Measurements from ENCODE around the gene SPECC1L.
A peak's percentile ranks its signal among the peaks of the same experiment; 100 is the strongest.
"Not testable (repeated sequence)": the region's sequence is repeated elsewhere in the genome, so short reads cannot be mapped to it uniquely, and the experiment has no call there.

Gene SPECC1L

DNA sequence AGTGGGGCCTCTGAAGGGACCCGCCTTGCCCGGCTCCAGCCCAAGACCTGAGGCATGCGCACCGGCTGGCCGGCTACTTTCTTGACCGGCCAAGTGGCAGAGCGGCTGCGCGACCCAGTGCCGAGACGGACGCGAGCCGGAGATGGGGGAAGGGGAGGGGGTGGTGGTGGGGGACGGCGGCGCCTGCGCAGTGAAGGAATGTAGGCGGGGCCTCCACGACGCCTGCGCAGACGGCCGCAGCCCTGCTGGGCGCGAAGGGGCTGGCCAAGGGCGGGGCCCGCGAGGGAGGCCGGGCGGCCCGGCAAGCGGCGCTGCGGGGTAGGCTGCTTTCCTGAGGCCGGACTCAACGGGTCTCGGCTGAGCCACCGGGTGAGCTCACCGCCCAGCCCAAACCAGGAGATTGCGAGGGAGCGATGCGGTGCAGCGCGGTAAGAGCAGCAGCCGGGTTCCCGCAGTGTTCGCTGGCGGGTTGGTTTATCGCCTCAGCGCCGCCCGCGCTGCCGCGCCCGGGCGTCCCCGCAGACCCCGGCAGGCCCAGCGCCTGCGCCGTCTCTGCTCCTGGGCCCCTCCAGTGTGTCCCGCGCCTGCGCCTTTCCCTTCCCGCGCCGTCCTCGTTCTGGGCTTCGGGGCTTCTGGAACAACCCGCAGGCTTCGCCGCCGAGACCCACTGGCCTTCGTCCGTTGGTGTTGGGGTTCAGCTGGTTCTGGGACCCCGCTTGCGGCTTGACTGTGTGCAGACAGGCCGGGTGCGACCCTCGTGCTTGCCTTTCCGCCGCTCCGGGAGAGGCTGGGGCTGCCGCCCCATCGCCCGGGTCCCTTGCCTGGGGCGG lies at the start of gene SPECC1L:
Gene SPECC1L (plus strand): TSS at position 276 of the 830 bp plus-strand sequence. CDS start 31,401 bp downstream, outside the sequence.
- peak; percentile 62 for DNase-seq

GRCh38 chr22:24224468-24224867 lies 46.2 kb upstream of the SPECC1L start:
- DNase-seq, result no peak

DNA sequence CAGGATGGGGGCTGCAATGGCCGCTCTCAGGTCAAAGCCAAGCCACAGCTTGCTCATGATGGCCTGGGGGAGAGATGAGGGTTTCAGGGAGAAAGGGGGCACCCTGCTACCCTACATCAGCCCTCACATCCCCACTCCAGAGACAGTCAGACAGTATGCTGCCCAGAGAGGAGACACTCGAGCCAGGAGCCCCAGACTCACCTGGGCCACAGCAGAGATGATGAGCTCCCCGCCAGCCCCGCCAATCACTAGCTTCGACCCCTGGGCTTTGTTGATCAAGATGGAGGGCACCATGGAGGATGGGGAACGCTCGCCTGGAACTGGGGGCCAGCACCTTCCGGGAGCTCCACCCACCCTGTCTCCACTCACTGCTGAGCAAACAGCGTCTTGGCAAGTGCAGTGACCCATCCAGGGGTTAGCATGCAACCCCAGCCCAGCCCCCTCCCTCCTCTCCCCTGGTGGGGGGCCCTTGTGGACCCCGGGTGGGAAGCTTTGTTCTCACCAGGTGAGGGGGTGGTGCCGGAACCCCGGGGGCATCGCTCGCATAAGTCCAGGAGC lies 45.5 kb upstream of the SPECC1L start:
- DNase-seq, result no peak

GRCh38 chr22:24225951-24226350 lies 44.7 kb upstream of the SPECC1L start:
- no peak for DNase-seq

GRCh38 chr22:24230911-24231656 lies 39.5 kb upstream of the SPECC1L start:
- DNase-seq, result no peak

DNA sequence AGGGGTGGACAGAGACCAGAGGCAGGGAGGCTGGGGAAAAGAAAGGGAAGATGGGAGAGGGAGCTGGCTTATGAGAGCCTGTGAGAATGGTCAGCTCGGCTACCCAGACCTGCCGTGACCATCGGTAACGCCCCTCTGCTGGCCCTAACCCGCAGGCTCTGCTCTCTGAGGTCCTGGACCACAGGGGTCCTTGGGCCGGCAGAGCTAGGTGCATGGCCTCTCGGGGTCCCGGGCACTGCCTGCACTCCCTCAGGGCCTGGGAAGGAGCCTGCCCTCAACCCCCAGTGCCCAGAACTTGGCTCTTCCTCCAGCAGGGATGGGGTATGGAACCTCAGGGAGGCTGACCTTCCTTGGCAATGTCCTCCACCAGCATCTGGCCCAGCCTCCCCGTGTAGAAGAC lies 38.9 kb upstream of the SPECC1L start:
- DNase-seq, result no peak

DNA sequence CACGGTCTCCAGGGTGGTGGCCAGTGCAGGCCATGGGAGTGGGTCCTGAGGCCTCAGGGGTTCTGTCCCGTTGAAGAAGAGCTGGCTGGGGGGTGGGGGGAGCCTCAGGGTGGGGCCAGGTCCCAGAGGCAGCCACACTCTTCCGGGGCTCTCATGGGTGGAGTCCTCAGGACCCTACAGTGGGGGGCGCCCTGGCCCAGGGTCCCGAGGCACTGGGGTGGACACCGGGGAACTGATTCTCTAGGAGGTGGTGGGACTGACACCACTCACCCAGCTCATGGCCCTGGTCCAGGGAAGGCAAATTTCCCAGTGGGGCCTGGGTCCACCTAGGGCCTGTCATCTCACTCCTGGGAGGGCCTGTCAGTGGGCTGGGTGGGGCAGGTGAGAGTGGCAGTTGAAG lies 38.5 kb upstream of the SPECC1L start:
- no peak for DNase-seq

DNA sequence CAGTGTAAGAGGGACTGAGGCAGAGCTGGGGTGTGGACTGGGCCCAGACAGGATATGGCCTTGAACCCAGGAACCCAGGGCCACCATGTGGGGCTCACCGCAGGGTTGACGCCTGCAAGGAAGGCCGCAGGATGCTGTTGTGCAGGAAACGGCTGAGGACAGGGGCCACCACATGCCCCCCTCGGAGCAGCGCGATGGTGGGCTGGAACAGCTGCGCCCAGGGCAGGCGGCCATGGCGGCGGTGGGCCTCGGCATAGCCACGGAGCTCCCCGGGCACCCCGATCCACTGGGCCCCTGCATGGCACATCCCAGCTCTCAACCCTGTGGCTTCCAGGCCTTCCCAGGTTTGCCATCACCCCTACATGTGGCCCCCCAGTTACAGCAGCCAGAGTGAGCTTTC lies 37.9 kb upstream of the SPECC1L start:
- DNase-seq, result no peak

DNA sequence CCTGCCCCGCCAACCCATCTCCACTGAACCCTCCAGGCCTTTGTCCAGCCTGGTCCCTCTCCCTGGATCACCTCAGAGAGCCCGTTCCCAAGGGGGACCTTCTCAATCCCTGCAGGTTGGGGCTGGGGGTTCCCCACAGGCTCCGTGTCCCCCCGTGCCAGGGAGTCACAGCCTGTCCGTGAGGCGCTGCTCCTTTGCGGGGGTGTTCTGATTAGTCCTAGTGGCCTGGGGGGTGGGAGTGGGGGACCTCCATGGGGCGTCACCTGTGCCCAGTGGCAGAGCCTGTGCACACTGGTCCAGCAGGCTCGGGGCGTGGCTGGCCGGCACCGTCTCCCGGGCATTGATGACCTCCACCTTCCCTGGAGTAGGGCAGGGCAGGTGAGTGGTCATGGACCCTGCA lies 37.4 kb upstream of the SPECC1L start:
- DNase-seq, result no peak

GRCh38 chr22:24233816-24234215 lies 36.8 kb upstream of the SPECC1L start:
- DNase-seq, result no peak

DNA sequence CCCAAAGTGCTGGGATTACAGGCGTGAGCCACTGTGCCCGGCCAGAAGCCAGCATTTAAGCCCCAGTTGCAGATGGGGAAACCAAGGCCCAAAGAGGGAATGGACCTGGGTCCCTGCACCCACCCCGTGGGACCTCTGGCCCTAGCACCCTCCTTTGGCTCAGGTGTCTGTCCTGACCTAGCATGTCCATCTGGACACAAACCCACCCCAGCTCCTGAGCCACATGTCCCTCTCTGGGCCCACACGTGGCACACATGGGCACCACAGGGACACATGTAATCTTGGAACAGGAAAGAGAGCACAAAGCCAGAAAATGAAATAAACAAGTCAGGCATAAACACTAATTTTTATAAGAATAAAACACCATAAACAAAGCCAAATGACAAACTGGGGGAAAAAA lies 35.3 kb upstream of the SPECC1L start:
- DNase-seq, result no peak

- DNase-seq, result no peak
Observed at GRCh38 chr22:24236656-24237055, 34.0 kb upstream of the SPECC1L start.

DNA sequence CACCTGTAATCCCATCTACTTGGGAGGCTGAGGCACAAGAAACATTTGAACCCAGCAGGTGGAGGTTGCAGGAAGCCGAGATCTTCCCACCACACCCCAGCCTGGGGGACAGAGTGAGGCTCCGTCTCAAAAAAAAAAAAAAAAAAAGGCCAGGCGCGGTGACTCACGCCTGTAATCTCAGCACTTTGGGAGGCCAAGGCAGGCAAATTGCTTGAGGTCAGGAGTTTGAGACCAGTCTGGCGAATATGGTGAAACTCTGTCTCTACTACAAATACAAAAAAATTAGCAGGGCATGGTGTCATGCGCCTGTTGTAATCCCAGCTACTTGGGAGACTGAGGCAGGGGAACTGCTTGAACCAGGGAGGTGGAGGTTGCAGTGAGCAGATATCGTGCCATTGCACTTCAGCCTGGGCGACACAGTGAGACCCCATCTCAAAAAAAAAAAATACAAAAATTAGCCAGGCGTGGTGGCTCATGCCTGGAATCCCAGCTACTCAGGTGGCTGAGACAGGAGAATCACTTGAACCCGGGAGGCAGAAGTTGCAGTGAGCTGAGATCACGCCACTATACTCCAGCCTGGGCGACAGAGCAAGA lies 32.4 kb upstream of the SPECC1L start:
- not testable (repeated sequence) for DNase-seq

- no peak for DNase-seq
Observed at GRCh38 chr22:24240381-24240780, 30.2 kb upstream of the SPECC1L start.

DNA sequence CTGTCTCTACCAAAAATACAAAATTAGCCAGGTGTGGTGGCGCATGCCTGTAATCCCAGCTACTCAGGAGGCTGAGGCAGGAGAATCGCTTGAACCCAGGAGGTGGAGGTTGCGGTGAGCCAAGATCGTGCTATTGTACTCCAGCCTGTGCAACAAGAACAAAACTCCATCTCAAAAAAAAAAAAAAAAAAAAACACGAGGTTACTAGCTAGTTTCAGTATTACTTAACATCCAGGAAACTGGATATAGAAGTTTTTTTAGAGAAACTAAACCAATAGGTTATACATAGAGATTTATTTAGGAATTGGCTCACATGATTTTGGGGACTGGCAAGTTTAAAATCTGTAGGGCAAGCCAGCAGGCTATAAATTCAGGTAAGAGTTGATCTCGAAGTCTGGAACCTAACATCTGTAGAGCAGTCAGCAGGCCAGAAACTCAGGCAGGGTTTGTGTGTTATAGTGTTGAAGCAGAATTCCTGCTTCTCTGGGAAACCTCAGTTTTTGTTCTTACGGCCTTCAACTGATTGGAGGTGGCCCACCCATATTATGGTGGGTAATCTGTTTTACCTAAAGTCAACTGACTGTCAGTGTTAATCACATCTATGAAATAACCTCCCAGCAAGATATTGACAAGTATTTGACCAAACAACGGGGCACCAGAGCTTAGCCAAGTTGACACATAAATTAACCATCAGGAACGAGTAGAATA lies 29.5 kb upstream of the SPECC1L start:
- DNase-seq, result not testable (repeated sequence)

- peak; percentile 51 for DNase-seq
Observed at GRCh38 chr22:24243417-24243816, 27.2 kb upstream of the SPECC1L start.

- DNase-seq, result peak; percentile 37
Observed at GRCh38 chr22:24244144-24244787, 26.4 kb upstream of the SPECC1L start.

DNA sequence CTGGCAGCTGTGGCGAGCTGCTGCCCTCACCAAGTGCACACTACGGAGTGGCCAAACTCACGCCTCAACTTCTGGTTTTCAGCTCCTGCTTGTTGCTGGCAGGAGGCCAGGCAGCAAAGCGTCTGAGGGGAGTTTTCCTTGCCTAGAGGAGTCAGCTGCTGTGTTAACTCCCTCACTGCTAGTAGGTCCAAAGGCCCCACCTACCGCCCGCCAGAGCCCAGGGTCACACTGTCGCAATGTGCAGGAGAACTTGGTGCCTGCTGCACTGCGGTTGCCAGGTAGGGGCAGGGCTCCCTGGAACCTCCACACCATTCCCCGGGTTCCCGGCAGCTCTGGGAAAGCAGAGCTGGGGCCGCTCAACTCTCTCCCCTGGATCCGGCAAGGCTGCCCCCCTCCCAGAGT lies 25.6 kb upstream of the SPECC1L start, which contains the start of gene GGT5:
Gene GGT5 (minus strand): TSS at position 53 of the 402 bp plus-strand sequence. CDS start 357 bp downstream, outside the sequence.
- DNase-seq, result peak; percentile 62

DNA sequence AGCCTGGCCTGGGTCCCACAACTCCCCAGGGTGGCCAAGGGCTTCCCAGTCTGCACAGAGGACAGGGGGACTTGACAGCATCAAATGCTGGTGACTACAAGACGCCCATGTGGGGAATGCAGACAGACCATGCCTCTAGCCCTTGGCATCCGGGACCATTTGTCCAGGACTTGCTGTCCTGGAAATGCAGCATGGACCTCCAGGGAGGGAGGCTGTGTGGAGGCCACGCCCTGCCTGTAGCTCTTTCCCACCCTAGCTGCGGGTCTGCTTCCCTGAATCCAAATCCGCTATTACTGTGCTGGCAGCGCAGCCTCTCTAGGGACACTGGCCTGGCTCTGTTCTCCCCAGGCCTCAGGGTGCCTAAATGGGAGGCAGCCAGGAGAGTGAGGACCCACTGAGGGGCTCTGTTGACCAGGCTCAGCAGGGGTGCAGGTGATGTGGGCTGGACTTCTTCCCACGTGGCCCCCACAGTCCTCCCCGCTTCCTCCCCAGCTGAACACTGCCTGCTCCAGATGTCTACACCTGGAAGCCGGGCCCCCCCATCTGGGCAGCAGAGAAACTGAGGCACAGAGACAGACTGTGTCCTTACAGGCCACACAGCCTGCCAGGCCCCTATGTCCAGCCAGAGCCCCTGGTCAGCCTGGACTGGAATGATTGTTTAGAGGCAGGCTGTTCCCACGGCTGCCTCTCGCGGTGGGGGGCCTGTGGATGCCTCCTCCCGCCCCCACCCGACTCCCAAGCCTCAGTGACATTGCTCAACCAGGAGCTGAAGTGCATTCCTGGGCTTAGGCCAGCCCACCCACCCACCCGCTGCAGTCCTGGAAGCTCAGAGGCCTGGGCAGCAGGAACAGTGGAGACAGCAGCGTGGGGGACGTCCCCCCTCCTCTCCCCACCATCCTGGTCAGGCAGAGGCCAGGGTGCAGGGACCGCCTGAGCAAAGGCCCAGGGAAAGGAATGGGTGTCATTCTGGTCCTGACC lies 24.8 kb upstream of the SPECC1L start:
- not testable (repeated sequence) for DNase-seq

GRCh38 chr22:24247011-24247507 lies 23.6 kb upstream of the SPECC1L start:
- no peak for DNase-seq

Data from GF-D8 (cell line).